ENCODE results near the gene CAPN13. TPM values are rescaled to one million over a fixed set of nuclear protein-coding genes. Genes with fewer than 3 reads are reported as not detected.

CAPN13 gene
- total and polyA plus RNA-seq, 11 donors: not detected

DNA sequence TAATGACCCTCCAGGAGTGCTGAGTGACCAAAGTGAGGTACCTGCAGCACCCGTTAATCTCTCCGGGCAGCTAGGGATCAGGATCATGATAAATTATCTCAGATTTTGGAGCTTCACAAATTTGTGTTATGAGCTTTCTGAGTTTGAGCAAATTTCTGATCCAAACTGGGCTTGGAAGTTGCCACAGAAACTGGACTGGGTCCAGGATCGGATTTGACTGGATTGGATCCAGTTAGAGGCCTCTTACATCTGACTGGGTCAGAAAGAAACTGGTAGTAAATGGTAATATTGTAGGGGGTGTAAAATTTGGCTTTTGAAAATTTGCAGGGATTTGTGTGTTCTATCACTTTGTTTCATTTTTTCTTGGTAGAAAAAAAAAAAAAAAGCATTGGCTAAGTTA lies 19.7 kb upstream of the CAPN13 start:
- Histone ChIP-seq H3K4me1 (no peaks in the 10 kb centered on the region), H3K27ac (no peak overlapping the region), H3K9me3 (peaks cover 0 to 14% (median 6%) of the 10 kb centered on the region in 12 donors), H3K4me3 (no peak overlapping the region), H3K27me3 (no peaks in the 10 kb centered on the region), H3K36me3 (no peaks in the 10 kb centered on the region)
- 80 to 88% (median 86%) methylated on average over 3 of the region's 3 CpGs for WGBS, 4 donors
- DNase-seq (no peak), ATAC-seq (no peak)
- intact Hi-C loops (cut with DNase I): no loop called here
- TF ChIP-seq, protein P1, sequence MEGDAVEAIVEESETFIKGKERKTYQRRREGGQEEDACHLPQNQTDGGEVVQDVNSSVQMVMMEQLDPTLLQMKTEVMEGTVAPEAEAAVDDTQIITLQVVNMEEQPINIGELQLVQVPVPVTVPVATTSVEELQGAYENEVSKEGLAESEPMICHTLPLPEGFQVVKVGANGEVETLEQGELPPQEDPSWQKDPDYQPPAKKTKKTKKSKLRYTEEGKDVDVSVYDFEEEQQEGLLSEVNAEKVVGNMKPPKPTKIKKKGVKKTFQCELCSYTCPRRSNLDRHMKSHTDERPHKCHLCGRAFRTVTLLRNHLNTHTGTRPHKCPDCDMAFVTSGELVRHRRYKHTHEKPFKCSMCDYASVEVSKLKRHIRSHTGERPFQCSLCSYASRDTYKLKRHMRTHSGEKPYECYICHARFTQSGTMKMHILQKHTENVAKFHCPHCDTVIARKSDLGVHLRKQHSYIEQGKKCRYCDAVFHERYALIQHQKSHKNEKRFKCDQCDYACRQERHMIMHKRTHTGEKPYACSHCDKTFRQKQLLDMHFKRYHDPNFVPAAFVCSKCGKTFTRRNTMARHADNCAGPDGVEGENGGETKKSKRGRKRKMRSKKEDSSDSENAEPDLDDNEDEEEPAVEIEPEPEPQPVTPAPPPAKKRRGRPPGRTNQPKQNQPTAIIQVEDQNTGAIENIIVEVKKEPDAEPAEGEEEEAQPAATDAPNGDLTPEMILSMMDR (IDR thresholded peaks at IDR 0.05): no peak
- TF ChIP-seq POLR2A (IDR thresholded peaks at IDR 0.05): no peak

GRCh38 chr2:30826481-30826880 lies 19.2 kb upstream of the CAPN13 start:
- H3K36me3 ChIP-seq: no peaks in the 10 kb centered on the region
- ATAC-seq: no peak
- WGBS, 4 donors: 72 to 80% (median 74%) methylated on average over 2 of the region's 2 CpGs

DNA sequence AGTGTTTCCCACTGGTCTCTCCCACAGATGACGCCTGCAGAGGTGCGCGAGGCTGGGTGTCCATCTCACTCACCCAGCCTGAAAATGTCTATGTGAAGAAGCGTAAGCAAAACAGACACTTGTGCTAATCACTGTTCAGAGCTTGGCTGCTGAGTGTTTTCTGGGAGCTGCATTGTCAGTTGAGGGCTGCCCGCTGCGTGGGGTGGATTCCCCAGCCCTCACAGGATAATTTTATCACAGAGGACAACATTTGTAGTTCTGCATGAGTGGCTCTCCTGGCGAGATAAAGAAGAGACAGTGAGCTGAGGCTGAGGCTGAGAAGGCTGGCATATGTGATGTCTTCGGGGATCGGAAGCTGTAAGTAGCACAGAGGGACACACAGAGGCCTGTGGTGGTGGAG lies 16.2 kb upstream of the CAPN13 start:
- Histone ChIP-seq H3K9me3 (peaks cover 0 to 14% (median 3%) of the 10 kb centered on the region in 12 donors), H3K27me3 (no peaks in the 10 kb centered on the region), H3K4me3 (no peak overlapping the region), H3K27ac (no peak overlapping the region), H3K4me1 (no peaks in the 10 kb centered on the region), H3K36me3 (no peaks in the 10 kb centered on the region)
- TF ChIP-seq, protein P1 (IDR thresholded peaks at IDR 0.05): no peak
- no peak for TF ChIP-seq POLR2A (IDR thresholded peaks at IDR 0.05)
- ATAC-seq (peak in 2 of 4 donors; percentile 32 to 51), DNase-seq (no peak)
- intact Hi-C loops (cut with DNase I): no loop called here
- WGBS, 4 donors: 36 to 48% (median 43%) methylated on average over 9 of the region's 9 CpGs

More at GRCh38 chr2:30826481-30826880, 19.2 kb upstream of the CAPN13 start:
- H3K27ac ChIP-seq: no peak overlapping the region
- no peak overlapping the region for H3K4me3 ChIP-seq
- no peaks in the 10 kb centered on the region for H3K4me1 ChIP-seq
- intact Hi-C loops (cut with DNase I): no loop called here
- no peaks in the 10 kb centered on the region for H3K27me3 ChIP-seq
- TF ChIP-seq POLR2A (IDR thresholded peaks at IDR 0.05): no peak
- TF ChIP-seq, protein P1 (IDR thresholded peaks at IDR 0.05): no peak
- peaks cover 0 to 14% (median 6%) of the 10 kb centered on the region in 12 donors for H3K9me3 ChIP-seq
- no peak for DNase-seq

- no peak for DNase-seq
- H3K36me3 ChIP-seq: no peaks in the 10 kb centered on the region
- no peak for TF ChIP-seq POLR2A (IDR thresholded peaks at IDR 0.05)
- TF ChIP-seq, protein P1 (IDR thresholded peaks at IDR 0.05): no peak
- H3K4me3 ChIP-seq: no peak overlapping the region
- no peak overlapping the region for H3K27ac ChIP-seq
- WGBS, 4 donors: 77 to 87% (median 82%) methylated on average over 9 of the region's 9 CpGs
- H3K4me1 ChIP-seq: no peaks in the 10 kb centered on the region
- intact Hi-C loops (cut with DNase I): no loop called here
- H3K9me3 ChIP-seq: peaks cover 0 to 9% (median 3%) of the 10 kb centered on the region in 12 donors
- no peaks in the 10 kb centered on the region for H3K27me3 ChIP-seq
- ATAC-seq: no peak
Observed at GRCh38 chr2:30821960-30822359, 14.7 kb upstream of the CAPN13 start.

Measured in heart left ventricle (tissue), 16 donors.